Measurements from ENCODE around the gene CHCHD2.

GRCh38 chr7:56077681-56078080 is 28.6 kb downstream of the CHCHD2 start:
- TF ChIP-seq CTCF (IDR thresholded peaks at IDR 0.05) (no peak), POLR2A (IDR thresholded peaks at IDR 0.05) (no peak), EP300 (IDR thresholded peaks at IDR 0.05) (no peak)

Data from tibial nerve (tissue), 4 donors.